ENCODE results near the gene PPP1R1A.

The PPP1R1A gene

DNA sequence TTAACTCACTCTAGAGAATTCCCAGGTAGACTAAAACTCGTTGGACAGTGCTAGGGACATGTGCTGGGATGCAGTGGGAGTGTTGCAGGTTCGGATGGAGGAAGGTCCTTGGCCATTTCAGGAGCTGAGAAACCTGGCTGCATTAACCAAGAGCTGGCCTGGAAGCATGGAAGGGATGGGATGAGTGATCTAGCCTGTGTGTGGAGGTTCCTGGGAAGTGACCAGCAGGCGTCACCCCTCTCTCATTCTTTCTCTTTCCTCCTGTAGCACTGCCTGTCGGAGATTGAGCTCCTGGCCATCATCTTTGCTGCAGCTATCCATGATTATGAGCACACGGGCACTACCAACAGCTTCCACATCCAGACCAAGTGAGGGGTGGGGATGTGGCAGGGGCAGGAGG is 15.6 kb downstream of the PPP1R1A start:
- H3K4me3 ChIP-seq (ENCODE audit: low read depth, low read length), result no peak overlapping the region
- TF ChIP-seq, protein P1, sequence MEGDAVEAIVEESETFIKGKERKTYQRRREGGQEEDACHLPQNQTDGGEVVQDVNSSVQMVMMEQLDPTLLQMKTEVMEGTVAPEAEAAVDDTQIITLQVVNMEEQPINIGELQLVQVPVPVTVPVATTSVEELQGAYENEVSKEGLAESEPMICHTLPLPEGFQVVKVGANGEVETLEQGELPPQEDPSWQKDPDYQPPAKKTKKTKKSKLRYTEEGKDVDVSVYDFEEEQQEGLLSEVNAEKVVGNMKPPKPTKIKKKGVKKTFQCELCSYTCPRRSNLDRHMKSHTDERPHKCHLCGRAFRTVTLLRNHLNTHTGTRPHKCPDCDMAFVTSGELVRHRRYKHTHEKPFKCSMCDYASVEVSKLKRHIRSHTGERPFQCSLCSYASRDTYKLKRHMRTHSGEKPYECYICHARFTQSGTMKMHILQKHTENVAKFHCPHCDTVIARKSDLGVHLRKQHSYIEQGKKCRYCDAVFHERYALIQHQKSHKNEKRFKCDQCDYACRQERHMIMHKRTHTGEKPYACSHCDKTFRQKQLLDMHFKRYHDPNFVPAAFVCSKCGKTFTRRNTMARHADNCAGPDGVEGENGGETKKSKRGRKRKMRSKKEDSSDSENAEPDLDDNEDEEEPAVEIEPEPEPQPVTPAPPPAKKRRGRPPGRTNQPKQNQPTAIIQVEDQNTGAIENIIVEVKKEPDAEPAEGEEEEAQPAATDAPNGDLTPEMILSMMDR (IDR thresholded peaks at IDR 0.05; ENCODE audit: low read depth, low read length), result no peak

DNA sequence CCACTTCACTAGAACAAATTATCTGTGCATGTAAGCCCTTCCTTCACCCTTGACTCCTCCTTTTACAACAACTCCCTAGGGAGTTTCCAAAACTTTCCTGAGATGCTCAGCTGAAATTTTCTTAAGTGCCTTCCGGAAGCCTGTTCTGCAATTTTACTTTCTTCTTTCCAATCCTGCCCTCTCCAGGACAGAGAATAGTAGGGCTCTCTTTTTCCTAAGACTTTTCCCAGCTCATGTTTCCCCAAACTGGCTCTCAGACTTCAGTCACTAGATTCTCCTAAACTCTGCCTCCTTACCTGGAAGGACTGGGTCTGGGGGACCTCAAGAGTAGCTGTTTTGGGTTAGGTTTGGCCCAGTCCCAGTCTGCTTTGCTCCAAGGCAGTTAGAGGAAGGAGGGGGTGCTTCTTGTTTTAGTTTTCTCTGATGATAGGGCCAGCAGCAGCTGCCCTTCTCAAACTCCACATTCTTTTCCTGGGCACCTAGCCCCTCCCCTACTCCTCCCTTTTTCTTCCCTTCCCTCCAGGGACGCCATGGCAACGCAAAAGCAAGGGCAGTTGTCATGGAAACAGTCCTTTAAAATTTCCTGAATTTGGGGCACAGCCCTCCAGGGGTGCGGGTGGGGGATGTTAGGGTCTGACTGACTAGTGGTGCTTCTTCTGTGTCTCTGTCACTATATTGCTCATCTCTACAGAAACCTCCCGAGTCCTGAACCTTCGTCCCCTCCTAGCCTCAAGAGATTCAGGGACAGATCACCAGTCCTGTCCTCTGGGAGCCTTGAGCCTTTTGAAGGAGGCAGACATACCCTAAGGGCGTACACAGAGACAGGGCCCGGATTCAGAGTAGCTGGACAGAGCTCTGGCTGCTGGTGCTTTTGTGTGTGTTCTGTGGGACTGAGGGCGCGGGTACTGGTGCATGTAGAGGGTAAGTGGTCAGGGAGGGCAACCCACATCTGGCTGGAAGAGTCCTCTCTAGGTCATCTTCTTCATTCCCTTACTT is 17.0 kb downstream of the PPP1R1A start:
- TF ChIP-seq, protein P1 (IDR thresholded peaks at IDR 0.05; ENCODE audit: low read depth, low read length), result no peak
- no peak overlapping the region for H3K4me3 ChIP-seq (ENCODE audit: low read depth, low read length)

DNA sequence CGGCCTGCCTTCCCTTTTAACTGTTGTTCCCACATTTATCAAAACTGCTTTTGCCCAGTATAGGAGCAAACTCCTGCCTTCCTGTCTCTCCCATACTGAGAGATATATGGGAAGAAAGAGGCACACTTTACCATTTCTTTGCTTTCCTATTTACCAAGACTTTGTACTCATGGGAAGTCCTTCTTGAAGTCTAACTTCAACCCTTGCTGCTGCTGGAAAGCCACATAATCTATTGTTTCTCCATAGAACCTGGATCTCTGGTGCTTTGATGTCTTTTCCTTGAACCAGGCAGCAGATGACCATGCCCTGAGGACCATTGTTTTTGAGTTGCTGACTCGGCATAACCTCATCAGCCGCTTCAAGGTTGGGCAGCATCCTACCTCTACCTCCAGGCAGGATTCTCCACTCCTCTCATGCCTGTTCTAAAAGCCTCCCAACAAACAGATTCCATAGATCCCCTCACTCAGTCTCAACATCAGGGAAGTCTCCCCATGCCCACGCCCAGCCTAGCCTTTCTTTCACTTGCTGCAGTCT is 18.4 kb downstream of the PPP1R1A start:
- TF ChIP-seq, protein P1 (IDR thresholded peaks at IDR 0.05; ENCODE audit: low read depth, low read length), result no peak
- no peak overlapping the region for H3K4me3 ChIP-seq (ENCODE audit: low read depth, low read length)

DNA sequence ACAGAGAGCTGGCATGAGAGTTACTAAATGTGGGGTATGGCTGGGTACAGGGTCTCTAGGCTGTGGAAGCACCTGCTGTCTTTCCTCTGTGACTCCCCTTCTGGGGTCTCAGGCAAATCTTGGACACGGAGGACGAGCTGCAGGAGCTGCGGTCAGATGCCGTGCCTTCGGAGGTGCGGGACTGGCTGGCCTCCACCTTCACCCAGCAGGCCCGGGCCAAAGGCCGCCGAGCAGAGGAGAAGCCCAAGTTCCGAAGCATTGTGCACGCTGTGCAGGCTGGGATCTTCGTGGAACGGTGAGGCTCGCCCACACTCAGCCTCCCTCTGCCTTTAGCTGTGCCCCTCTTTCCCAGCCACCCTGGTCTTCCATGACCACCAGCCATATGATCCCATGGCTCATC is 19.4 kb downstream of the PPP1R1A start:
- TF ChIP-seq, protein P1 (IDR thresholded peaks at IDR 0.05; ENCODE audit: low read depth, low read length), result no peak

DNA sequence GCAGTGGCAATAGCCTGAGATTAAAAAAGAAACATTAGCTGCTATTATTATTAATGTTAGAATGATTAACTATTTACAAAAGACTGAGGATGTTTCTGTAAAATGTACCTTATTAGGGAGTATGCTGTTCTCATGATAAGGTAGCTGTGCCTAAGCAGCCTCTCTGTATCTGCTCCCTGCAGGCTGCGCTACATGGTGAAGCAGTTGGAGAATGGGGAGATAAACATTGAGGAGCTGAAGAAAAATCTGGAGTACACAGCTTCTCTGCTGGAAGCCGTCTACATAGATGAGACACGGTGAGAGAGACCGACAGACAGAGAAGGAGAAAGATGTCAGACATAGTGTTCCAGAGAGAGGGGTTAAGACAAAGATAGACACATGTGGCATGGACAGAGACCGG is 21.7 kb downstream of the PPP1R1A start:
- TF ChIP-seq, protein P1 (IDR thresholded peaks at IDR 0.05; ENCODE audit: low read depth, low read length), result no peak
- H3K4me3 ChIP-seq (ENCODE audit: low read depth, low read length), result no peak overlapping the region

More for the DNA sequence above, 19.4 kb downstream of the PPP1R1A start:
- no peak overlapping the region for H3K4me3 ChIP-seq (ENCODE audit: low read depth, low read length)

DNA sequence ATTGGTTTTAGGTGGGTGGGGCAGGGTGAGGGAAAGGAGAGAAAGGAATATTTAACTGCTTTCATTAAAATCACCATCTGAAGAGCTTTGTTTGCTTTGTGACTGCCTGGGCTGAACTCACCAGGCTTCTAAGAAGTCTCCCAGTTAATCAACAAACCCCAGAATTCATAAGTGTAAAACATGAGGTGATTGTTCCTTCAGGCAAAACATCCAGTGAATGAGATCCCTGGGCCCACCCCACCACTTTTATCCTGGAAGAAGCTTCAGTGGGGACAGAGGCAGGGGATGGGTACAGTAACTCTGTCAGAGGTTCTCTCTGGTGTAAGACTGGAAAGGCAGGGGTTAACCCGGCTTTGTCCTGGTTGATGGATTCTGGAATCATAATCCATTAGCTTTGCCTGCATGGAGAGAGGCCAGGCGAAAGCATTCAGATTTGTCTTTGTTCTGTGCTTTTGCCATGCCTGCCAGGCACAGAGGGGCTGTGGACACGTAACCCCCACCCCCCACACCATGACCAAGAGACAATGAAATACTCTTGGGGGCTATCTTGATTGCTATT is 22.4 kb downstream of the PPP1R1A start:
- TF ChIP-seq, protein P1 (IDR thresholded peaks at IDR 0.05; ENCODE audit: low read depth, low read length), result no peak
- H3K4me3 ChIP-seq (ENCODE audit: low read depth, low read length), result no peak overlapping the region

Measured in WI38 (cell line).